B cell (primary cell): ENCODE measurements around the gene PDLIM5. TPM values are rescaled to one million over a fixed set of nuclear protein-coding genes. Genes with fewer than 3 reads are reported as not detected.

Experiments
- ATAC-seq: fragments of 200-7000 bp; cut with Tn5 transposase; one replicate; pipeline ENCODE4 v1.10.0; 2021; ENCODE audit warnings: low read depth, mild to moderate bottlenecking, moderate number of reproducible peaks, moderate library complexity
- CTCF ChIA-PET: fragments of 350-600 bp; sonication (Branson Sonifier 250); formaldehyde crosslinking; loops from one replicate; lab custom pipeline; 2021; ENCODE audit warnings: antibody characterized with exemption, inconsistent platforms; lab: Charles Lee
- POLR2A ChIA-PET: fragments of 350-600 bp; sonication (Branson Sonifier 250); formaldehyde crosslinking; loops from one replicate; lab custom pipeline; 2021; ENCODE audit warnings: antibody characterized with exemption; lab: Charles Lee
- DNase-seq: peaks from one replicate; pipeline ENCODE4 v3.0.0; 2013
- H2AFZ ChIP-seq: 2 replicates; pipeline ENCODE4 v1.6.1; 2012; ENCODE audit warnings: mild to moderate bottlenecking, low read depth, low read length; ENCODE audit not compliant: insufficient read depth, poor library complexity, severe bottlenecking
- H3K27ac ChIP-seq, 2 donors: 1 replicate in 1 of 2; 2 replicates in 1 of 2; pipeline ENCODE4 v1.5.1; 2012 to 2013; ENCODE audit warnings: low read length in 2 of 2, mild to moderate bottlenecking in 2 of 2, moderate library complexity in 1 of 2
- H3K27me3 ChIP-seq, 4 experiments: fragments of 200-600 bp in 1 of 4; sonication (generic) in 1 of 4; replicated peaks in 1 of 4; 1 replicate in 2 of 4; 2 replicates in 2 of 4; pipeline versions ENCODE4 v1.6.1 to v1.7.0; 2013 to 2016; ENCODE audit warnings: low read length in 3 of 4, mild to moderate bottlenecking in 2 of 4, mixed read lengths in 1 of 4, moderate library complexity in 1 of 4; ENCODE audit not compliant: insufficient read depth in 4 of 4, control insufficient read depth in 3 of 4; ENCODE audit errors: control extremely low read depth in 1 of 4
- H3K36me3 ChIP-seq, 2 experiments: replicated peaks in 1 of 2; 1 replicate in 1 of 2; 2 replicates in 1 of 2; pipeline versions ENCODE4 v1.6.1 to v1.7.1; 2013; ENCODE audit warnings: low read length in 1 of 2; ENCODE audit not compliant: insufficient read depth in 2 of 2, control insufficient read depth in 1 of 2; ENCODE audit errors: control extremely low read depth in 1 of 2, extremely low read depth in 1 of 2
- H3K4me1 ChIP-seq, 2 donors: fragments of 200-600 bp in 1 of 2; sonication (generic) in 1 of 2; 1 replicate in 1 of 2; 2 replicates in 1 of 2; pipeline versions ENCODE4 v1.5.1 to v1.6.1; 2013 to 2017; ENCODE audit warnings: low read length in 2 of 2; ENCODE audit not compliant: control insufficient read depth in 2 of 2, insufficient read depth in 2 of 2
- H3K4me2 ChIP-seq: replicated peaks from 2 replicates; pipeline ENCODE3; 2012; ENCODE audit warnings: mild to moderate bottlenecking, low read depth, low read length; ENCODE audit not compliant: poor library complexity, severe bottlenecking
- H3K4me3 ChIP-seq, 5 experiments: fragments of 200-600 bp in 1 of 5; sonication (generic) in 1 of 5; 1 replicate in 3 of 5; 2 replicates in 2 of 5; pipeline versions ENCODE4 v1.5.1 to v1.7.0; 2011 to 2016; ENCODE audit warnings: low read length in 4 of 5, mild to moderate bottlenecking in 4 of 5, low read depth in 2 of 5, control low read depth in 1 of 5, moderate library complexity in 1 of 5; ENCODE audit not compliant: insufficient read depth in 1 of 5; ENCODE audit errors: control extremely low read depth in 1 of 5, extremely low read depth in 1 of 5
- H3K79me2 ChIP-seq: fragments of 200-600 bp; sonication (generic); one replicate; pipeline ENCODE4 v1.6.0; 2016; ENCODE audit warnings: low read length; ENCODE audit not compliant: control insufficient read depth, insufficient read depth
- H3K9ac ChIP-seq: fragments of 200-600 bp; sonication (generic); 2 replicates; pipeline ENCODE4 v1.6.1; 2017; ENCODE audit warnings: mild to moderate bottlenecking, low read length, moderate library complexity
- H3K9me3 ChIP-seq, 3 donors: one replicate each; pipeline versions ENCODE4 v1.6.1 to v1.7.1; 2013; ENCODE audit warnings: low read length in 2 of 3; ENCODE audit not compliant: control insufficient read depth in 2 of 3, insufficient read depth in 1 of 3; ENCODE audit errors: control extremely low read depth in 1 of 3
- H4K20me1 ChIP-seq: 2 replicates; pipeline ENCODE4 v1.6.0; 2012; ENCODE audit warnings: mild to moderate bottlenecking, low read length; ENCODE audit not compliant: insufficient read depth, control insufficient read depth, poor library complexity, severe bottlenecking
- H3K27ac Mint-ChIP-seq: one replicate; pipeline ENCODE4 v1.8.0; 2021; ENCODE audit warnings: mixed read lengths
- H3K27me3 Mint-ChIP-seq: one replicate; pipeline ENCODE4 v1.8.0; 2021; ENCODE audit warnings: mixed read lengths
- H3K4me1 Mint-ChIP-seq: one replicate; pipeline ENCODE4 v1.8.0; 2021; ENCODE audit warnings: mixed read lengths
- H3K4me3 Mint-ChIP-seq: one replicate; pipeline ENCODE4 v1.8.0; 2021; ENCODE audit warnings: mixed read lengths
- H3K9me3 Mint-ChIP-seq: one replicate; pipeline ENCODE4 v1.8.0; 2022; ENCODE audit warnings: mixed read lengths; ENCODE audit not compliant: insufficient read depth
- EZH2 ChIP-seq: IDR thresholded peaks from 2 replicates; pipeline ENCODE4 v1.6.1; 2012; ENCODE audit warnings: borderline replicate concordance, low read depth, mild to moderate bottlenecking, moderate library complexity, low read length; ENCODE audit not compliant: insufficient read depth, poor library complexity, severe bottlenecking
- WGBS: methylation state at CpG from one replicate; pipeline ENCODE4 v1.1.5; 2013; ENCODE audit warnings: missing lambda C conversion rate; ENCODE audit not compliant: insufficient coverage; 5-methylcytosine and 5-hydroxymethylcytosine counted together
- intact Hi-C: fragments of 100-400 bp; cut with micrococcal nuclease; formaldehyde crosslinking; loops from one replicate; pipeline ENCODE4 v1.10.0; 2022
- polyA plus RNA-seq: library from polyadenylated mRNA; depleted of rRNA; stranded (reverse); fragments of >200 nt; gene quantifications from 2 replicates; pipeline ENCODE4 v1.2.3, GENCODE V29; 2012
- total RNA-seq, 2 donors: library from RNA; stranded (reverse); fragments of 120-200 nt in 1 of 2; gene quantifications; 1 replicate in 1 of 2; 2 replicates in 1 of 2; pipeline versions ENCODE4 v1.2.3 to v1.2.4, GENCODE V29; 2013 to 2022
- TF ChIP-seq, protein P1 (sequence below): fragments of 200-600 bp; IDR thresholded peaks from one replicate; pipeline ENCODE4 v1.8.0; 2022; ENCODE audit warnings: antibody characterized with exemption, mild to moderate bottlenecking

The PDLIM5 gene
- total and polyA plus RNA-seq, 2 donors (not counting 1 experiment from before 2014, with no cell fraction given), result 24.0 to 30.2 TPM

DNA sequence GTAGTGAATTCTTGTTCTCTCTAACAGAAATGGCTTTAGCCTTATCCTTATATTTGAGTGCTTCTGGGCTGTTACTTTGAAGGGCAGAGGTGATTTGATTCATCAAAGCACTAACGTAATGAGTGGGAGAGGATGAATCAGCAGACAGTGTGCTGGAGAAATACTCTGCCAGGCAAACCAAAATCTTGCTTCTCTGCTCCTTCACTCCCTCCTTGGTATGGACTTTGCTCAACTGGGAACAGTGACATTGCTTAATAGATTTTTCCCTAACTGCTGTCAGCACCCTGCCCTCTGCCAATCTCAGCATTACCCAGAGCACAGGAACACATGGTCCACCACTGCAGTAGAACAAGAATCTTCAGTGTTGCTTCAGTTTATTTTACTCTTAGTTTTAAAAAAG is 56.0 kb downstream of the PDLIM5 start:
- H3K79me2 ChIP-seq, result no peaks in the 10 kb centered on the region
- no peak overlapping the region for H3K27ac Mint-ChIP-seq
- no peaks in the 10 kb centered on the region for H3K4me1 ChIP-seq
- no peaks in the 10 kb centered on the region for H3K4me1 Mint-ChIP-seq
- no peak for DNase-seq
- no peak overlapping the region for H3K27ac ChIP-seq
- no peaks in the 10 kb centered on the region for H3K27me3 ChIP-seq
- H3K9ac ChIP-seq, result no peak overlapping the region
- no peak overlapping the region for H3K4me3 ChIP-seq
- no peak overlapping the region for H3K4me3 Mint-ChIP-seq
- ATAC-seq, result no peak
- no peaks in the 10 kb centered on the region for H4K20me1 ChIP-seq
- no peak overlapping the region for H3K4me2 ChIP-seq
- ChIA-PET CTCF (no interaction called here), POLR2A (no interaction called here)
- no peaks in the 10 kb centered on the region for H3K27me3 Mint-ChIP-seq
- intact Hi-C loops, result no loop called here
- no peak for TF ChIP-seq EZH2
- TF ChIP-seq, protein P1, sequence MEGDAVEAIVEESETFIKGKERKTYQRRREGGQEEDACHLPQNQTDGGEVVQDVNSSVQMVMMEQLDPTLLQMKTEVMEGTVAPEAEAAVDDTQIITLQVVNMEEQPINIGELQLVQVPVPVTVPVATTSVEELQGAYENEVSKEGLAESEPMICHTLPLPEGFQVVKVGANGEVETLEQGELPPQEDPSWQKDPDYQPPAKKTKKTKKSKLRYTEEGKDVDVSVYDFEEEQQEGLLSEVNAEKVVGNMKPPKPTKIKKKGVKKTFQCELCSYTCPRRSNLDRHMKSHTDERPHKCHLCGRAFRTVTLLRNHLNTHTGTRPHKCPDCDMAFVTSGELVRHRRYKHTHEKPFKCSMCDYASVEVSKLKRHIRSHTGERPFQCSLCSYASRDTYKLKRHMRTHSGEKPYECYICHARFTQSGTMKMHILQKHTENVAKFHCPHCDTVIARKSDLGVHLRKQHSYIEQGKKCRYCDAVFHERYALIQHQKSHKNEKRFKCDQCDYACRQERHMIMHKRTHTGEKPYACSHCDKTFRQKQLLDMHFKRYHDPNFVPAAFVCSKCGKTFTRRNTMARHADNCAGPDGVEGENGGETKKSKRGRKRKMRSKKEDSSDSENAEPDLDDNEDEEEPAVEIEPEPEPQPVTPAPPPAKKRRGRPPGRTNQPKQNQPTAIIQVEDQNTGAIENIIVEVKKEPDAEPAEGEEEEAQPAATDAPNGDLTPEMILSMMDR, result no peak
- no peaks in the 10 kb centered on the region for H3K9me3 ChIP-seq
- H3K9me3 Mint-ChIP-seq, result peaks cover 3% of the 10 kb centered on the region
- 100% methylated on average over 1 of the region's 1 CpG for WGBS
- no peak overlapping the region for H2AFZ ChIP-seq
- H3K36me3 ChIP-seq, result no peaks in the 10 kb centered on the region

DNA sequence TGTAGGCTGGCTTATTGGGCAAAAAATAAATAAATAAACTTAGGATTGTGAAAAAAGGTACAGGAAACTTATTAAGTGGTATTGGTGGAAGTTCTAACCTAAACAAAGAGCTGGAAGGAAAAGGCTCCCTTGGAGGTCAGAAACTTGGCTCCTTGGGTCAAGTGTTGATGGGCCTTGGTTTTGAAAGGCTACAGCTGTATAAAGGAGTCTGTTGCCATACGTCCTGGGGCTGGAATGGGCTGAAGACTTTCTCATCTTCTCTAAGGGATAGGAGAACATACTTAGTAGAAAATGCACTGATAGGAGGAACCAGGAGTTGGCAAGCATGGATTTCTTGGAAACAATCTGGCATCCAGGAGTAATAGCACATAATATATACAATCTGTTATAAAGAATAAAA is 56.6 kb downstream of the PDLIM5 start:
- Mint-ChIP-seq H3K9me3 (peaks cover 3% of the 10 kb centered on the region), H3K27me3 (no peaks in the 10 kb centered on the region), H3K4me3 (no peak overlapping the region), H3K27ac (no peak overlapping the region), H3K4me1 (no peaks in the 10 kb centered on the region)
- ChIA-PET CTCF (no interaction called here), POLR2A (no interaction called here)
- Histone ChIP-seq H3K4me2 (no peak overlapping the region), H4K20me1 (no peaks in the 10 kb centered on the region), H3K4me3 (no peak overlapping the region), H3K79me2 (no peaks in the 10 kb centered on the region), H2AFZ (no peak overlapping the region), H3K4me1 (no peaks in the 10 kb centered on the region), H3K27ac (no peak overlapping the region), H3K9me3 (no peaks in the 10 kb centered on the region), H3K36me3 (no peaks in the 10 kb centered on the region), H3K9ac (no peak overlapping the region), H3K27me3 (no peaks in the 10 kb centered on the region)
- no CpG with 5 or more reads among the region's 1 CpG for WGBS
- ATAC-seq (no peak), DNase-seq (no peak)
- intact Hi-C loops, result no loop called here
- TF ChIP-seq, protein P1, result no peak
- TF ChIP-seq EZH2, result no peak
